Globus pallidus (tissue), 1 donor: ENCODE data around the gene ERGIC1.
"Not testable (repeated sequence)": the region's sequence is repeated elsewhere in the genome, so short reads cannot be mapped to it uniquely, and the experiment has no call there.

Source experiments
- DNase-seq: peaks from one replicate; pipeline ENCODE4 v3.0.0-alpha.2; 2015; ENCODE audit warnings: low spot score

ERGIC1 gene

DNA sequence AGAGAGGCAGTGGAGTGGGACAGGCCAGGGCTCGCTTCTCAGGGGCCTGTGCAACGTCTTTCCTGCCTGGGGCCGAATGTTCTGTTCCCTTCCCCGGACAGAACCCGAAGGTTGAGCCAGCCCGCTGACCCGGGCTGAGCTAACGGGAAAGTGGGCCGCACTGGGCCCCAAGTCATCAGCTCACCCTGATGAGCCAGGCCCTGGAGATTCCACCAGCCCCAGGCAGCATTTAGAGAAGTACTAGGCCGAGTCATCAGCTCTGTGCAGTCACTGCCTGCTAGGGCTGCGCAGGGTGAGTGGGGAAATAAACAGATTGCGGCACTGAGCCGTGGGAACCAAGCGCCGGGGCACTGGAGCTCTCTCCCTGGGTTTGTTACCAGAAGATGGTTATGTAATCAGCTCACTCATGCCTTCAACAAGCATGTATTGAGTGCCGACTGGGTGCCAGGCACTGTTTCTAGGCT, 33.9 kb upstream of the ERGIC1 start:
- peak; percentile 34 for DNase-seq

DNA sequence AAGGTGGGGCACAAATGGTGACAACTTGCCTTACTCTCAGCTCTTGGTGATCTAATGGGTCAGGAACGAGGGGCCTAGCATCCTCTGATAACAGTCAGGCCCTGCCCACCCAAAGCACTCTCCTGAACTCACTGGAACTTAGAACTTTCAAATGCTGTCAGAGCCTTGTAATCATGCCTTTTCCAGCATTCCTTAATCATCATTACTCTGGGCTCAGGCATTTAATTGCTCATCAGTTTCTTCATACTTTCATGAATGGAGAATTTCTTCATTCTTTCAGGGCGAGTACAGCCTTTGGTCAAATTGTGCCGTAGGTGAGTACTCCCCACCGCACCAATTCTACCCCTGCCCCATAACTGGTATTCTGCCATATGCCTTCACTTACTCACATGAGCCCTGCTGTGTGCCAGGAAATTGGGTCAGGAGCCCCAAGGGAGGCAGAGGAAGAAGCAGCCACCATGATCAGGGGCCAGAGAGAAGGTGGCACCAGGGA, 32.8 kb upstream of the ERGIC1 start:
- DNase-seq: no peak

DNA sequence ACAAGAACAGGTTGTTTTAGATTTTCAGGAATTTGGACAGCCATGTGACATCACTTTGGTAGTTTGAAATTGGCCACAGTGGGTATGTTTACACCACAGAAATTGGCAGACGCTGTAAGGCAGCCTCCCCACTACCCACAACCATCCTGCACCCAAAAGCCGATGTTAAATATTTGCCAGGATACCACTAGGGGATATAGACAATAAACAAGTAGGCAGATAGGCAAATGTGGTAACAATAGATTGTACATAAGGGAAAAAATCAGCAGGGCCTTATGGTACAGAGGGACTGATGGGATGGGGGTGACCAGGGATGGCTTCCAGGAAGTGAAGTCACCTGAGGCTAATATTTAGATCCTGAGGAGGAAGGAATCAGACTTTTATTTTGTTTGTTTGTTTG, 31.9 kb upstream of the ERGIC1 start:
- DNase-seq: no peak

DNA sequence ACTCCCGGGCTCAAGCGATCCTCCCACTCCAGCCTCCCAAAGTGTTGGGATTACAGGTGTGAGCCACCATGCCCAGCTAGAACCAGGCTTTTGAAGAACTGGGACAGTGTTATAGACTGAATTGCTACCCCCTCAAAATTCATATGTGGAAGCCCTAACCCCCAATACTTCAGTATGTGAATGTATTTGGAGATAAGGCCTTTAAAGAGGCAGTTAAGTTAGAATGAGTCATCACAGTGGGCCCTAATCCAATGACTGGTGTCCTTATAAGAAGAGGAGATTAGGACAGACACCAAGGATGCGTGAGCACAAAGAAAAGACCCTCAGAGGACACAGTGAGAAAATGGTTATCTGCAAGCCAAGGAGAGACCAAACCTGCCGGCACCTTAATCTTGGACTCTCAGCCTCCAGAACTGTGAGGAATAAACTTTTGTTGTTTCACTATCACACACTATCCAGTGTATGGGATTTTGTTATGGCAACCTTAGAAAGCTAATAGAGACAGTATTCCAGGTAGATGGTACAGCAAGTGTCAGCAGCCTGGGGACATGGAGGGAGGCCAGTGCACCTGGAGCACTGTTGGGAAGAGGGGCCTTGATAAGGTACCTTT, 31.4 kb upstream of the ERGIC1 start:
- DNase-seq: no peak

GRCh38 chr5:172805018-172805683, 28.9 kb upstream of the ERGIC1 start:
- no peak for DNase-seq

DNA sequence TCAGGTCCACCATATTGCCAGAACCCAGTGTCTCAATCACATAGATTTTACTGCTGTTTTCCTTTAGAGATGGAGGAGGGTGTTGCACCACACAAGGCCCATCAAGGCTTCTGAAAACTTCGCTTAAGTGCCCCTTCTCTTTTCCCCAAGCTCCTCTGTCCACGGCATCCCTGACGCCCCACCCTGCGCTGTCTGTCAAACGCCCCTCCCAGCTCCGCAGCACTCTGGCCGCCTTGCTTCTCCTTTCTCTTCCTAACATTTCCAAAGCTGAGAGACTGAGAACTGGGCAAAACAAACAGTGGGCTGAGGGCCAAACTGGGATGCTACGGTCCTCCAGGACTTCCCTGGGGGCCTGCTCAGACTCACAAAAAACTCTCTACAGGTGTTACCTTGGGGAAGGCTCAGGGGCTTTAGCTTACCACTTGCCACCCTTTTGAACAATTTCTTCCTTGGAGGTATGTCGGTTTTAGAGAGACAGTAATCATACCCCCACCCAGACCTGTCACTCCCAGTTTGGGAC, 28.3 kb upstream of the ERGIC1 start:
- DNase-seq: no peak

DNA sequence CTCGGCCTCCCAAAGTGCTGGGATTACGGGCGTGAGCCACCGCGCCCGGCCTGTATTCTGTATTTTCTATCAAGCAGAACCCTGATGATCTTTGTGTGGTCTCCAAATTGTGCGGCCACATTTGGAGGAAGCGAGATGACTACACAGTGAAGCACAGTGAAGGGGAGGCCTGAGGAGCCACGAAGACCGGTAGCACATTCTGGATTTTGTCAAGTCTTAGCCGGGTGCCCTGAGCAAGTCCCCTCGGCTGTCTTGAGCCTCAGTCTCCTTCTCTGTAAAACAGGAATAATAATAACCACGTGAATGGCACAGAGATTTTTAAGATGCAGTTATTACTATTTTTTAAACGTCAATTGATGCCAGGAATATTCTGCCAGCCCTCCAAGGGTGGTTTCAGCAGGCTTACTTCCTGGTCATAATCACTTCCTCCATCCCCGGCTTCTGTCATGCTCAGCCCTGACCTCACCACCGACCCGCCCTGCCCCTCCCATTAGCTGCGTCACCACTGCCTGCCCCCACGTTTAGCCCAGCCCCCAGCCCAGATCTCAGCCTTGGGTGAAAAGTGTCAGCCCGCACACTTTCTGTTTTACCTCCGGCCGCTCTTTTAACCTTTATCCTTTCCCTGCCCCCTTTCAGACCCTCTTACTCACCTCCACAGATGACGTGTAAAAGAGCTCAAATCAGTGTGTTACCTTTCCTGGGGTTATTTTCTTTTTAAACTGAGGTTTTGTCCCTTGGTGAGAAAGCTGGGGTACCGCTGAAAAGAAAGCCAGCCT, 27.0 kb upstream of the ERGIC1 start:
- DNase-seq: peak; percentile 56

DNA sequence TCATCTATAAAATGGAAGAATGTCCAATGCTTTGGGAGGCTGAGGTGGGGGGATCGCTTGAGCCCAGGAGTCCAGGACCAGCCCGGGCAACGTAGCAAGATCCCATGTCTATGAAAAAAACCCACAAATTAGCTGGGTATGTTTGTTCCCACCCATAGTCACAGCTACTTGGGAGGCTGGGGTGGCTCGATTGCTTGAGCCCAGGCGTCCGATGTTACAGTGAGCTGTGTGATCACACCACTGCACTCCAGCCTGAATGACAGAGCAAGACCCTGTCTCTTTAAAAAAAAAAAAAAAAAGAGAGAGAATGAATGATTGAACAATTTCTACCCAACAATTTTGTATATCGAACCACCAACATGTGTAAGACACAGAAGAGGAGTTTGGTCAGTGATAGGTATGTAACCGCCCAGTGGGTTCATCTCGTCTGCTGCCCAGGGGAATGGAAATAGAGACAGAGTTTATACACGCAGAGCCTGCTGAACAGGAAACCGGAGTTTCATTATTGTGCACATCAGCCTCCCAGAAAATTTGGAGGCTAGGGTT, 26.2 kb upstream of the ERGIC1 start:
- DNase-seq: no peak

GRCh38 chr5:172809774-172810173, 24.3 kb upstream of the ERGIC1 start:
- no peak for DNase-seq

- DNase-seq: not testable (repeated sequence)
Observed at GRCh38 chr5:172810996-172811395, 23.1 kb upstream of the ERGIC1 start.

DNA sequence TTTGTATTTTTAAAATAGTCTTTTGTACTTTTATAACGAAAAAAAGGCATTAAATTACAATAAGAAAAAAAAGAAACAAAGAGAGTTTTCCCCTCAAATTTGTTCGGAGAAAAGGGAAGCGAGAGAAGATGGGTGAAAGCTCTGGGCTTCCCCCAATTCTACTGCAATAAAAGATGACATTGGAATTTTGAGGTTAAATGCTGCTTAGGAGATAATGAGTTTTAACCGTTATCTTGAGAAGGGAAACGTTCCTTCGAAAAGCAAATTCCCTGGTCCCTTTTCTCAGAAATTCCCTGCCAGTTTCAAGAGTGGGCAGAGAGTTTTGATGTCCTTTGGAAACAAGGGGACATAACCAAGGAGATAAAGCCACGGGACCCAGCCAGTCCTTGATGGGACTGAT, 18.4 kb upstream of the ERGIC1 start:
- DNase-seq: no peak

GRCh38 chr5:172816925-172817562, 17.0 kb upstream of the ERGIC1 start:
- DNase-seq: no peak

GRCh38 chr5:172817664-172818063, 16.4 kb upstream of the ERGIC1 start:
- no peak for DNase-seq

DNA sequence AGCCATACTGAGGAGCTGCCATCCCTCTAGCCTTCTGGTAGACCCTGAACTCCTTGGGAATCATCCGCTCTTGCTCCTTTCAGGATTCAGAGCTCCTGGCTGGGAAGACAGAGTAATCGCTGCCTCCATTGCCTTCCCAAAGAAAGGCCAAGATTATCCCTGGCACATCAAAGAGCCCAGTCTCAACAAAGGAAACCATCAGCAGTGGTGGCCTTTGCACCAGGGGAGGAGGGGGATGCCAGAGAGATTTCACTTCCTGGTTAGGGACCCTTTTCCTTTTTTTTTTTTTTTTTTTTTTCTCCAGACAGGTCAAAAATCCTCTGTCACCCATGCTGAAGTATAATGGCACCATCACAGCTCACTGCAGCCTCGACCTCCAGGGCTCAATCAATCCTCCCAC, 16.0 kb upstream of the ERGIC1 start:
- DNase-seq: no peak

GRCh38 chr5:172819569-172819968, 14.5 kb upstream of the ERGIC1 start:
- no peak for DNase-seq

GRCh38 chr5:172820046-172820767, 13.8 kb upstream of the ERGIC1 start:
- DNase-seq: no peak

GRCh38 chr5:172821340-172821985, 12.6 kb upstream of the ERGIC1 start:
- no peak for DNase-seq

GRCh38 chr5:172823840-172824362, 10.2 kb upstream of the ERGIC1 start:
- DNase-seq: no peak

- DNase-seq: no peak
Observed at GRCh38 chr5:172825610-172826204, 8.3 kb upstream of the ERGIC1 start.

DNA sequence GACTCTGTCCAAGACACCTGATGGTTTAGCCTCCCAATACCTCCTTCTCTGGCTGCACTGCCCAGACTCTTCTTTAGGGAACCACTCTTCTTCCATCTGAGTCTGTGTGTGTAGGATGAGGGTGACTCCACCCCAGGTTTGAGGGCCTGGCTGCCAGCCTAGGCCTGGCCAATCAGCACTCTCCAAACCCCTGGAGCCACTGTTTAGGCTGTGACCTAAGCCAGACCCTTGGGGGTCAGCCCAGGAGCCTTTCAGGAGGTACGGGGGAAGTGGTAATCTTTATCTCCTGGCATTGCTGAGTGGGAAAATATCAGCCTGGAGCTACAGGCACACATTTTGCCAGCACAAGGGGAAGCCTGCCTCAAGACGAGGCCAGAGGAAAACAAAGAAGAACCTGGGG, 6.2 kb upstream of the ERGIC1 start:
- DNase-seq: no peak
